ENCODE results near the gene RAB11A. TPM values are rescaled to one million over a fixed set of nuclear protein-coding genes. Genes with fewer than 3 reads are reported as not detected.

The RAB11A gene
- total RNA-seq, 1 donor from 2014 or later = 482 TPM

DNA sequence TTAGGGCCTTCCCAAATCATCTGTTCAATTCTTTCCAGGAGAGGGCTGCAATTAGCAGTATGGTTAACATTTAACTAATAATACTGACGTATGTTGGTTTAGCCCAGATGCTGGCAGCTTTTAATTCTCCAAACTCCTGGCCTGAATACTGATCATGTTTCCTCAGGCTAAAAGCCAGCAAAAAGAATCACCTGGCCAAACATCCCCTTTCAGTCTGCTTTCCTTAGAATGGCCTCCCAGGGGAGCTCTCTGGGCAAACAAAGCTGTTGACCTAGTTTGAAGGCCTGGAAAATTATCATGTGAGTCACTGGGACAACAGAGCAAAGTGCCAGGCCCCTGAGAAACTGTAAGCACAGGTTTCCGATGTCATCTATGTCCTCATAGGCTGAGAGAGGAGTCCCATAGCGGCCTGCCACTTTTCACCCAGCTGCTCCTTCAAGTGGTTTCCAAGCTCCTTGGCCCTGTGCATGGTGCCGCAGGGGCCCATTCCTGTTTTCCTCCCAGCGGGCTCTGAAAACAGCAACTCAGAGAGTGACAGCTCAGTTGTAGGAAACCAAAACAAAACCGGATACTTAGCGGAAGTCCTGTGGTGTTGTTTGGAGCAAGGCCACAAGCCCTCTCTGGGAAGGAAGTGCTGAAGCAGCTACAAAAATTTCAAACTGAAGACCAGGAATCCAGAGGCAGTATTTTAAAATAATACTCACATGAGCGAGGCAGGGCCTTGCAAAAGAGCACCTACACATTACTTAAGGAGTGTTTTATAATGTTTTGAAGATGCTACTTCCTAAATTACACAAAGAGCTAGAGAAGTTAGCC, 36.5 kb upstream of the RAB11A start:
- peak overlapping the region; percentile 16 for H3K4me2 ChIP-seq
- no peaks in the 10 kb centered on the region for H3K27me3 ChIP-seq
- H3F3A ChIP-seq (ENCODE audit: low read depth) = peaks cover 18% of the 10 kb centered on the region
- peak overlapping the region; percentile 75 for H3K27ac ChIP-seq
- H3K27ac Mint-ChIP-seq = peak overlapping the region; percentile 87
- H3K4me1 ChIP-seq = peaks cover 10% of the 10 kb centered on the region
- no peaks in the 10 kb centered on the region for H3K36me3 ChIP-seq
- no peaks in the 10 kb centered on the region for H3K79me2 ChIP-seq (ENCODE audit: low read depth)
- H3K9ac ChIP-seq = no peak overlapping the region
- no peak overlapping the region for H3K4me3 ChIP-seq
- peaks cover 2% of the 10 kb centered on the region for H3K27me3 Mint-ChIP-seq (ENCODE audit: insufficient read depth, low read depth)
- no peak for TF ChIP-seq EZH2phosphoT487 (IDR thresholded peaks at IDR 0.05)
- TF ChIP-seq, protein P1, sequence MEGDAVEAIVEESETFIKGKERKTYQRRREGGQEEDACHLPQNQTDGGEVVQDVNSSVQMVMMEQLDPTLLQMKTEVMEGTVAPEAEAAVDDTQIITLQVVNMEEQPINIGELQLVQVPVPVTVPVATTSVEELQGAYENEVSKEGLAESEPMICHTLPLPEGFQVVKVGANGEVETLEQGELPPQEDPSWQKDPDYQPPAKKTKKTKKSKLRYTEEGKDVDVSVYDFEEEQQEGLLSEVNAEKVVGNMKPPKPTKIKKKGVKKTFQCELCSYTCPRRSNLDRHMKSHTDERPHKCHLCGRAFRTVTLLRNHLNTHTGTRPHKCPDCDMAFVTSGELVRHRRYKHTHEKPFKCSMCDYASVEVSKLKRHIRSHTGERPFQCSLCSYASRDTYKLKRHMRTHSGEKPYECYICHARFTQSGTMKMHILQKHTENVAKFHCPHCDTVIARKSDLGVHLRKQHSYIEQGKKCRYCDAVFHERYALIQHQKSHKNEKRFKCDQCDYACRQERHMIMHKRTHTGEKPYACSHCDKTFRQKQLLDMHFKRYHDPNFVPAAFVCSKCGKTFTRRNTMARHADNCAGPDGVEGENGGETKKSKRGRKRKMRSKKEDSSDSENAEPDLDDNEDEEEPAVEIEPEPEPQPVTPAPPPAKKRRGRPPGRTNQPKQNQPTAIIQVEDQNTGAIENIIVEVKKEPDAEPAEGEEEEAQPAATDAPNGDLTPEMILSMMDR (IDR thresholded peaks at IDR 0.05) = no peak
- no peak for TF ChIP-seq EZH2 (IDR thresholded peaks at IDR 0.05)
- peak; percentile 45 for DNase-seq (ENCODE audit: low spot score)
- H3K4me3 Mint-ChIP-seq = peak overlapping the region; percentile 21
- no peaks in the 10 kb centered on the region for H4K20me1 ChIP-seq (ENCODE audit: low read depth)
- peaks cover 22% of the 10 kb centered on the region for H3K4me1 Mint-ChIP-seq
- H3K36me3 Mint-ChIP-seq = no peaks in the 10 kb centered on the region
- peak overlapping the region; percentile 98 for H2AFZ ChIP-seq (replicated peaks)
- H3K9me3 ChIP-seq (ENCODE audit: low read depth) = no peaks in the 10 kb centered on the region
- H3K9me3 Mint-ChIP-seq = no peaks in the 10 kb centered on the region

DNA sequence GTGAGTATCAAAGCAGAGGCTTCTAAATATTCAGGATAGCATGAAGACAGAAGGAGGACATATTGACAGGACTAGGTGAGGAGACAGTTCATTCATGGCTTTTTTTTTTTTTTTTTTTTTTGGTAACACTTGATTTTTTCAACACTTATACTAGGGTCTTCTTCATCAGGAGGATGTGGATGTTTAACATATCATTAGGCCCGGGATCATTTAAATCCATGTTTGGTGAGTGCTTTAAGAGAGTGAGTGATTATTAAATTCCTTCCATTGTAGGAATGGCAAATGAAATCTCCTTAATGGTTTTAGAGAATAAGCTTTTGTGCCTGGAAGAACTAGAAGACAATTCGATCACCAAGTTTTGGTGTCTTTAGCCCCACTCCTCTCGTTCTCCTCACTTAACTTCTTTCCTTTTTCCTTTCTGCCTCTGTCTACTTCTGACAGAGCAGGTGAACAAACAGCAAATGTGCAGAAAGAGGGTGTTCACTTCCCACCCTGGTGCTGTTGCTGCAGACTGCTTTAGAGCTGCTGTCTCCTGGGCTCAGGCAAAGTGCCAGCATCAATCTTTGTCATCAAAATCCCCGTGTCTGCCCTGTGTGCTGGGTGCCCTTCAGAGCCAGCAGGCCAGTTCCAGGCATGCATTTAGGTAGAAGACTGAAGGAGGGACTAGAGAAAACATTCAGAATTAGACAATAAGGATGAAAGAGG, 35.6 kb upstream of the RAB11A start:
- Histone ChIP-seq H3K36me3 (no peaks in the 10 kb centered on the region), H3K4me2 (no peak overlapping the region), H3K27me3 (no peaks in the 10 kb centered on the region), H3K27ac (no peak overlapping the region), H3K4me1 (peaks cover 10% of the 10 kb centered on the region), H3K9me3 (ENCODE audit: low read depth) (no peaks in the 10 kb centered on the region), H2AFZ (replicated peaks) (peak overlapping the region; percentile 98), H3K79me2 (ENCODE audit: low read depth) (no peaks in the 10 kb centered on the region), H3F3A (ENCODE audit: low read depth) (peaks cover 18% of the 10 kb centered on the region), H4K20me1 (ENCODE audit: low read depth) (no peaks in the 10 kb centered on the region), H3K4me3 (no peak overlapping the region), H3K9ac (no peak overlapping the region)
- no peaks in the 10 kb centered on the region for H3K9me3 Mint-ChIP-seq
- H3K4me3 Mint-ChIP-seq = no peak overlapping the region
- H3K27me3 Mint-ChIP-seq (ENCODE audit: insufficient read depth, low read depth) = peaks cover 2% of the 10 kb centered on the region
- peak overlapping the region; percentile 61 for H3K27ac Mint-ChIP-seq
- peaks cover 22% of the 10 kb centered on the region for H3K4me1 Mint-ChIP-seq
- DNase-seq (ENCODE audit: low spot score) = no peak
- no peaks in the 10 kb centered on the region for H3K36me3 Mint-ChIP-seq
- TF ChIP-seq EZH2phosphoT487 (IDR thresholded peaks at IDR 0.05) = no peak
- no peak for TF ChIP-seq EZH2 (IDR thresholded peaks at IDR 0.05)
- TF ChIP-seq, protein P1 (IDR thresholded peaks at IDR 0.05) = no peak

DNA sequence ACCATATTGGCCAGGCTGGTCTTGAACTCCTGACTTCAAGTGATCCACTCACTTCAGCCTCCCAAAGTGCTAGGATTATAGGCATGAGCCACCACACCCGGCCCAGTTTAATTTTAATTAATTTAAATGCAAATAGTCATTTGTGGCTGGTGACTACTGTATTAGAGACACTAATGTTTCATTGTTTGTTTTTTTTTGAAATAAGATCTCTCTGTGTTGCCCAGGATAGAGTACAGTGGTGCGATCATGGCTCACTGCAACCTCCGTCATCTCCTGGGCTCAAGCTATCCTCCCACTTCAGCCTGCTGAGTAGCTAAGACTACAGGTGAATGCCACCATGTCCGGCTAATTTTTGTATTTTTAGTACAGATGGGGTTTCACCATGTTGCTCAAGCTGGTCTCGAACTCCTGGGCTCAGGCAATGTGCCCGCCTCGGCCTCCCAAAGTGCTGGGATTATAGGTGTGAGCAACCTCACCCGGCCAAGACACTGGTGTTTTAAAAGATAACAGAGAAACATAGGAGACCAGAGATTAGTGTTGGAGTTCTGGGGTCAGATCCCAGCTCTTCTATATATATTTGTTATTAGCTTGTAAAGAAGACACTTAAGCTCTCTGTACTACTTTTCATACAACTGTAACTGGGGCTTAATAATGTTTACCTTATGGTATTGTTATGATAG, 34.5 kb upstream of the RAB11A start:
- no peaks in the 10 kb centered on the region for H3K36me3 ChIP-seq
- H4K20me1 ChIP-seq (ENCODE audit: low read depth) = no peaks in the 10 kb centered on the region
- H2AFZ ChIP-seq (replicated peaks) = no peak overlapping the region
- no peaks in the 10 kb centered on the region for H3K9me3 ChIP-seq (ENCODE audit: low read depth)
- H3K27ac Mint-ChIP-seq = no peak overlapping the region
- DNase-seq (ENCODE audit: low spot score) = no peak
- no peaks in the 10 kb centered on the region for H3K36me3 Mint-ChIP-seq
- no peaks in the 10 kb centered on the region for H3K79me2 ChIP-seq (ENCODE audit: low read depth)
- no peak overlapping the region for H3K4me2 ChIP-seq
- no peak overlapping the region for H3K4me3 ChIP-seq
- no peak overlapping the region for H3K27ac ChIP-seq
- TF ChIP-seq EZH2 (IDR thresholded peaks at IDR 0.05) (no peak), EZH2phosphoT487 (IDR thresholded peaks at IDR 0.05) (no peak)
- TF ChIP-seq, protein P1 (IDR thresholded peaks at IDR 0.05) = no peak
- H3K27me3 Mint-ChIP-seq (ENCODE audit: insufficient read depth, low read depth) = peaks cover 2% of the 10 kb centered on the region
- H3K4me3 Mint-ChIP-seq = no peak overlapping the region
- H3K4me1 ChIP-seq = peaks cover 10% of the 10 kb centered on the region
- peaks cover 18% of the 10 kb centered on the region for H3F3A ChIP-seq (ENCODE audit: low read depth)
- H3K9ac ChIP-seq = no peak overlapping the region
- peaks cover 22% of the 10 kb centered on the region for H3K4me1 Mint-ChIP-seq
- no peaks in the 10 kb centered on the region for H3K9me3 Mint-ChIP-seq
- no peaks in the 10 kb centered on the region for H3K27me3 ChIP-seq

Measured in neural progenitor cell (in vitro differentiated cells).